HEK293 (cell line): Measurements from ENCODE around the gene SPRN.

Experiments used
- CTCF ChIA-PET: fragments of 350-600 bp; formaldehyde crosslinking; extraction: SDS; loops from one replicate; lab custom pipeline; 2021; ENCODE audit warnings: antibody characterized with exemption; lab: Yijun Ruan, JAX
- POLR2A ChIA-PET: fragments of 300-600 bp; formaldehyde crosslinking; extraction: SDS; loops from one replicate; lab custom pipeline; 2020; ENCODE audit warnings: antibody characterized with exemption, inconsistent platforms; lab: Yijun Ruan, JAX
- H3K27ac ChIP-seq: fragments of 200-500 bp; sonication (Bioruptor generic); 2 replicates; pipeline ENCODE4 v1.5.1; 2014; ENCODE audit warnings: low read depth, low read length, control low read depth, inconsistent platforms; ENCODE audit errors: extremely low read depth
- H3K36me3 ChIP-seq, 2 experiments: fragments of 200-500 bp in 1 of 2; sonication (Bioruptor generic) in 1 of 2; 1 replicate in 1 of 2; 2 replicates in 1 of 2; pipeline ENCODE4 v1.5.1; 2014 to 2017; ENCODE audit warnings: inconsistent platforms in 2 of 2, low read length in 2 of 2; ENCODE audit not compliant: control insufficient read depth in 2 of 2, insufficient read depth in 1 of 2
- H3K4me1 ChIP-seq: fragments of 200-500 bp; sonication (Bioruptor generic); 2 replicates; pipeline ENCODE4 v1.5.1; 2014; ENCODE audit warnings: mild to moderate bottlenecking, low read length, inconsistent platforms; ENCODE audit not compliant: control insufficient read depth, insufficient read depth
- H3K4me3 ChIP-seq: 2 replicates; pipeline ENCODE4 v1.5.1; 2011; ENCODE audit warnings: low read depth, mild to moderate bottlenecking, control low read depth, low read length, moderate library complexity
- H3K9me3 ChIP-seq: fragments of 200-500 bp; sonication (Bioruptor generic); 2 replicates; pipeline ENCODE4 v1.5.1; 2014; ENCODE audit warnings: low read depth, low read length, inconsistent platforms; ENCODE audit not compliant: control insufficient read depth, insufficient read depth
- BCL11A ChIP-seq: fragments of 450-650 bp; formaldehyde crosslinking; IDR thresholded peaks from 2 replicates; pipeline ENCODE4 v1.5.1; 2016; ENCODE audit warnings: low read depth, missing biosample characterization, missing genetic modification characterization
- CTCF ChIP-seq: fragments of 450-650 bp; formaldehyde crosslinking; IDR thresholded peaks from 2 replicates; pipeline ENCODE4 v1.5.1; 2016; ENCODE audit warnings: missing biosample characterization, missing genetic modification characterization
- INSM2 ChIP-seq: fragments of 450-650 bp; formaldehyde crosslinking; IDR thresholded peaks from 2 replicates; pipeline ENCODE4 v1.5.1; 2016; ENCODE audit warnings: missing biosample characterization, missing genetic modification characterization
- PBX3 ChIP-seq: sonication (generic); formaldehyde crosslinking; IDR thresholded peaks from 2 replicates; pipeline ENCODE4 v1.8.1; 2022; ENCODE audit warnings: mild to moderate bottlenecking, moderate library complexity, missing genetic modification reagents
- PRDM10 ChIP-seq: fragments of 450-650 bp; formaldehyde crosslinking; IDR thresholded peaks from 2 replicates; pipeline ENCODE4 v1.5.1; 2016; ENCODE audit warnings: missing biosample characterization, missing genetic modification characterization
- SCRT1 ChIP-seq: fragments of 450-650 bp; formaldehyde crosslinking; IDR thresholded peaks from 2 replicates; pipeline ENCODE4 v1.5.1; 2016; ENCODE audit warnings: missing biosample characterization, missing genetic modification characterization, borderline replicate concordance
- SCRT2 ChIP-seq: fragments of 450-650 bp; formaldehyde crosslinking; IDR thresholded peaks from 2 replicates; pipeline ENCODE4 v1.5.1; 2016; ENCODE audit warnings: missing biosample characterization, missing genetic modification characterization
- ZBTB26 ChIP-seq: fragments of 450-650 bp; formaldehyde crosslinking; optimal IDR thresholded peaks from 2 replicates; pipeline ENCODE3; 2016; ENCODE audit warnings: missing biosample characterization, mild to moderate bottlenecking, missing genetic modification characterization
- ZNF10 ChIP-seq: fragments of 450-650 bp; formaldehyde crosslinking; IDR thresholded peaks from 2 replicates; pipeline ENCODE4 v1.5.1; 2017; ENCODE audit warnings: missing biosample characterization, missing genetic modification characterization
- ZNF404 ChIP-seq: fragments of 450-650 bp; formaldehyde crosslinking; IDR thresholded peaks from 2 replicates; pipeline ENCODE4 v1.5.1; 2017; ENCODE audit warnings: missing biosample characterization, missing genetic modification characterization
- ZNF600 ChIP-seq: fragments of 450-650 bp; formaldehyde crosslinking; IDR thresholded peaks from 2 replicates; pipeline ENCODE4 v1.5.1; 2016; ENCODE audit warnings: missing biosample characterization, missing genetic modification characterization
- ZNF707 ChIP-seq: fragments of 450-650 bp; formaldehyde crosslinking; IDR thresholded peaks from 2 replicates; pipeline ENCODE4 v1.5.1; 2016; ENCODE audit warnings: missing biosample characterization, missing genetic modification characterization

SPRN gene

GRCh38 chr10:133405272-133405671 is 19.2 kb downstream of the SPRN start:
- ChIA-PET CTCF (no interaction called here), POLR2A (no interaction called here)
- TF ChIP-seq PRDM10 (tag by site-specific recombination) (no peak), INSM2 (tag by site-specific recombination) (no peak), ZNF600 (tag by site-specific recombination) (no peak), ZNF404 (no peak), CTCF (no peak)
- H3K9me3 ChIP-seq, result no peaks in the 10 kb centered on the region; the same call in 1 of the 2 replicates
- H3K4me1 ChIP-seq, result no peaks in the 10 kb centered on the region
- H3K27ac ChIP-seq, result no peak overlapping the region
- peaks cover 52 to 93% of the 10 kb centered on the region in 2 experiments for H3K36me3 ChIP-seq
- H3K4me3 ChIP-seq, result no peak overlapping the region

GRCh38 chr10:133403784-133404183 is 20.6 kb downstream of the SPRN start:
- ChIA-PET POLR2A (no interaction called here), CTCF (no interaction called here)
- Histone ChIP-seq H3K4me3 (no peak overlapping the region), H3K27ac (no peak overlapping the region), H3K9me3 (no peaks in the 10 kb centered on the region), H3K36me3 (peaks cover 45 to 93% of the 10 kb centered on the region in 2 experiments), H3K4me1 (no peaks in the 10 kb centered on the region)
- TF ChIP-seq ZNF707 (tag by site-specific recombination) (no peak), PBX3 (CRISPR knock-in tag) (no peak), PRDM10 (tag by site-specific recombination) (peak; percentile 54; the same call in 1 of the 2 replicates)

- POLR2A ChIA-PET, result no interaction called here
- Histone ChIP-seq H3K9me3 (no peaks in the 10 kb centered on the region), H3K4me3 (no peak overlapping the region), H3K36me3 (peaks cover 45 to 93% of the 10 kb centered on the region in 2 experiments)
- TF ChIP-seq SCRT2, result peak; percentile 73
- TF ChIP-seq BCL11A, result no peak
- no peak for TF ChIP-seq ZBTB26 (tag by site-specific recombination)
- TF ChIP-seq ZNF10 (tag by site-specific recombination), result peak; percentile 73; the same call in 1 of the 2 replicates
- peak; percentile 15; the same call in 1 of the 2 replicates for TF ChIP-seq SCRT1 (tag by site-specific recombination)
- TF ChIP-seq, all 188 proteins: peak for 3
- Histone ChIP-seq H3K27ac (no peak overlapping the region), H3K4me1 (no peaks in the 10 kb centered on the region)
- CTCF ChIA-PET, result no interaction called here
Measured at GRCh38 chr10:133403359-133403758, 21.1 kb downstream of the SPRN start.
